Measurements from ENCODE around the gene LTB.

GRCh38 chr6:31576897-31577578 is 5.2 kb downstream of the LTB start:
- TF ChIP-seq YY1 (IDR thresholded peaks at IDR 0.05; ENCODE audit: insufficient read depth, insufficient read length) (no peak), SUZ12 (IDR thresholded peaks at IDR 0.05; ENCODE audit: extremely low read depth, insufficient read depth, insufficient read length) (no peak)
